ENCODE results near the gene GYG1. TPM values are rescaled to one million over a fixed set of nuclear protein-coding genes. Genes with fewer than 3 reads are reported as not detected.
"Not testable (repeated sequence)": the region's sequence is repeated elsewhere in the genome, so short reads cannot be mapped to it uniquely, and the experiment has no call there.

GYG1 gene
- polyA plus RNA-seq, 1 donor from 2014 or later, result 2.4 TPM

DNA sequence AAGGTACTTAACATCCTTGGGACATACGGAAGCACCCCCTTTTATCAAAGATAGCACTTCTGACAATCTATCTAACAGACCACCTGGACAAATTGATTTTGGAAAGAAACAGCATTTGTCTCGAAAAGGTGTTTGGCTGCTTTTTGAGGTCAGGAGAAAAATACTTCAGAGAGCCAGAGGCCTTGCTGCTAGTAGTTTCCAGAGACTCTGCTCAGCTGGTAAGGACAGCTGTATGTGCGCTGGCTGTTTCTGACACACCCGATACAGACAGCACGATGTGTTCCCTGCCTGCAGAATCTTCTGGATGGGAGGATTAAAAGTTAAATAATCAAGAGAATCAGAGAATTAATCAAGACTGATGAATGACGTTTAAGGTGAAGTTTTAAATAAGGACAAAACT, 15.6 kb upstream of the GYG1 start:
- no peak overlapping the region for H2AFZ ChIP-seq (ENCODE audit: low read depth, low read length)
- H3K9me2 ChIP-seq (ENCODE audit: insufficient read depth, low read length), result no peaks in the 10 kb centered on the region
- no peaks in the 10 kb centered on the region for H3K36me3 ChIP-seq (ENCODE audit: insufficient read depth, low read length)
- no peaks in the 10 kb centered on the region for H3F3A ChIP-seq (ENCODE audit: insufficient read depth, low read length, poor library complexity, severe bottlenecking)
- no peak overlapping the region for H3K4me3 ChIP-seq (ENCODE audit: low read length)
- H3K27me3 ChIP-seq (ENCODE audit: insufficient read depth, low read depth, low read length), result no peaks in the 10 kb centered on the region
- no peak for TF ChIP-seq MXI1 (conservative IDR thresholded peaks at IDR 0.05; ENCODE audit: poor library complexity, severe bottlenecking)
- H4K20me1 ChIP-seq (ENCODE audit: insufficient read depth), result no peaks in the 10 kb centered on the region
- H3K9ac ChIP-seq (ENCODE audit: low read length), result no peak overlapping the region
- no peak overlapping the region for H3K27ac ChIP-seq (ENCODE audit: low read length)
- no peaks in the 10 kb centered on the region for H3K79me2 ChIP-seq (replicated peaks; ENCODE audit: insufficient read depth, low read length)
- no peak overlapping the region for H3K4me2 ChIP-seq (ENCODE audit: low read length)
- no peaks in the 10 kb centered on the region for H3K9me3 ChIP-seq (ENCODE audit: low read length)

- H3K27ac ChIP-seq (ENCODE audit: low read length), result no peak overlapping the region
- no peak overlapping the region for H3K9ac ChIP-seq (ENCODE audit: low read length)
- no peaks in the 10 kb centered on the region for H3K9me3 ChIP-seq (ENCODE audit: low read length)
- H3K36me3 ChIP-seq (ENCODE audit: insufficient read depth, low read length), result no peaks in the 10 kb centered on the region
- no peak overlapping the region for H3K4me3 ChIP-seq (ENCODE audit: low read length)
- no peak overlapping the region for H2AFZ ChIP-seq (ENCODE audit: low read depth, low read length)
- no peak overlapping the region for H3K4me2 ChIP-seq (ENCODE audit: low read length)
- H3K79me2 ChIP-seq (replicated peaks; ENCODE audit: insufficient read depth, low read length), result no peaks in the 10 kb centered on the region
- H4K20me1 ChIP-seq (ENCODE audit: insufficient read depth), result no peaks in the 10 kb centered on the region
- H3K9me2 ChIP-seq (ENCODE audit: insufficient read depth, low read length), result no peaks in the 10 kb centered on the region
- TF ChIP-seq EZH2 (IDR thresholded peaks at IDR 0.05; ENCODE audit: borderline replicate concordance, insufficient read depth, low read length, poor library complexity, severe bottlenecking) (no peak), SMC3 (conservative IDR thresholded peaks at IDR 0.05; ENCODE audit: poor library complexity) (no peak), TAF1 (IDR thresholded peaks at IDR 0.05; ENCODE audit: low read depth) (no peak), EP300 (conservative IDR thresholded peaks at IDR 0.05; ENCODE audit: poor library complexity, severe bottlenecking) (no peak), POLR2AphosphoS5 (IDR thresholded peaks at IDR 0.05) (no peak), CTCF (IDR thresholded peaks at IDR 0.05; ENCODE audit: poor library complexity, severe bottlenecking) (no peak), MXI1 (conservative IDR thresholded peaks at IDR 0.05; ENCODE audit: poor library complexity, severe bottlenecking) (no peak), RAD21 (conservative IDR thresholded peaks at IDR 0.05) (no peak)
- TF ChIP-seq, protein P1, sequence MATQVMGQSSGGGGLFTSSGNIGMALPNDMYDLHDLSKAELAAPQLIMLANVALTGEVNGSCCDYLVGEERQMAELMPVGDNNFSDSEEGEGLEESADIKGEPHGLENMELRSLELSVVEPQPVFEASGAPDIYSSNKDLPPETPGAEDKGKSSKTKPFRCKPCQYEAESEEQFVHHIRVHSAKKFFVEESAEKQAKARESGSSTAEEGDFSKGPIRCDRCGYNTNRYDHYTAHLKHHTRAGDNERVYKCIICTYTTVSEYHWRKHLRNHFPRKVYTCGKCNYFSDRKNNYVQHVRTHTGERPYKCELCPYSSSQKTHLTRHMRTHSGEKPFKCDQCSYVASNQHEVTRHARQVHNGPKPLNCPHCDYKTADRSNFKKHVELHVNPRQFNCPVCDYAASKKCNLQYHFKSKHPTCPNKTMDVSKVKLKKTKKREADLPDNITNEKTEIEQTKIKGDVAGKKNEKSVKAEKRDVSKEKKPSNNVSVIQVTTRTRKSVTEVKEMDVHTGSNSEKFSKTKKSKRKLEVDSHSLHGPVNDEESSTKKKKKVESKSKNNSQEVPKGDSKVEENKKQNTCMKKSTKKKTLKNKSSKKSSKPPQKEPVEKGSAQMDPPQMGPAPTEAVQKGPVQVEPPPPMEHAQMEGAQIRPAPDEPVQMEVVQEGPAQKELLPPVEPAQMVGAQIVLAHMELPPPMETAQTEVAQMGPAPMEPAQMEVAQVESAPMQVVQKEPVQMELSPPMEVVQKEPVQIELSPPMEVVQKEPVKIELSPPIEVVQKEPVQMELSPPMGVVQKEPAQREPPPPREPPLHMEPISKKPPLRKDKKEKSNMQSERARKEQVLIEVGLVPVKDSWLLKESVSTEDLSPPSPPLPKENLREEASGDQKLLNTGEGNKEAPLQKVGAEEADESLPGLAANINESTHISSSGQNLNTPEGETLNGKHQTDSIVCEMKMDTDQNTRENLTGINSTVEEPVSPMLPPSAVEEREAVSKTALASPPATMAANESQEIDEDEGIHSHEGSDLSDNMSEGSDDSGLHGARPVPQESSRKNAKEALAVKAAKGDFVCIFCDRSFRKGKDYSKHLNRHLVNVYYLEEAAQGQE (IDR thresholded peaks at IDR 0.05; ENCODE audit: borderline replicate concordance), result no peak
- no peaks in the 10 kb centered on the region for H3F3A ChIP-seq (ENCODE audit: insufficient read depth, low read length, poor library complexity, severe bottlenecking)
- H3K27me3 ChIP-seq (ENCODE audit: insufficient read depth, low read depth, low read length), result no peaks in the 10 kb centered on the region
These were observed 10.1 kb upstream of the GYG1 start for GRCh38 chr3:148981273-148981672.

GRCh38 chr3:148987551-148987950, 3.8 kb upstream of the GYG1 start:
- H3K27ac ChIP-seq (ENCODE audit: low read length); H3K9ac ChIP-seq (ENCODE audit: low read length); H3K9me2 ChIP-seq (ENCODE audit: insufficient read depth, low read length); H3K4me2 ChIP-seq (ENCODE audit: low read length); H3K36me3 ChIP-seq (ENCODE audit: insufficient read depth, low read length); H3K9me3 ChIP-seq (ENCODE audit: low read length); H3K79me2 ChIP-seq (replicated peaks; ENCODE audit: insufficient read depth, low read length); H3K4me3 ChIP-seq (ENCODE audit: low read length); H3F3A ChIP-seq (ENCODE audit: insufficient read depth, low read length, poor library complexity, severe bottlenecking); H4K20me1 ChIP-seq (ENCODE audit: insufficient read depth); H2AFZ ChIP-seq (ENCODE audit: low read depth, low read length): not testable (repeated sequence)
- peaks cover 12% of the 10 kb centered on the region for H3K27me3 ChIP-seq (ENCODE audit: insufficient read depth, low read depth, low read length)

Data from neural cell (in vitro differentiated cells).